ENCODE measurements around the gene KLC3.

- no peak for TF ChIP-seq ZNF274 (IDR thresholded peaks at IDR 0.05; ENCODE audit: low read depth, low read length)
- no peak for TF ChIP-seq SUZ12 (IDR thresholded peaks at IDR 0.05; ENCODE audit: extremely low read depth, insufficient read depth, insufficient read length)
- no peak for TF ChIP-seq YY1 (IDR thresholded peaks at IDR 0.05; ENCODE audit: insufficient read depth, insufficient read length)
These were observed 24.1 kb downstream of the KLC3 start for GRCh38 chr19:45364696-45365095.
